ENCODE data around the gene SOX6.

The SOX6 gene

DNA sequence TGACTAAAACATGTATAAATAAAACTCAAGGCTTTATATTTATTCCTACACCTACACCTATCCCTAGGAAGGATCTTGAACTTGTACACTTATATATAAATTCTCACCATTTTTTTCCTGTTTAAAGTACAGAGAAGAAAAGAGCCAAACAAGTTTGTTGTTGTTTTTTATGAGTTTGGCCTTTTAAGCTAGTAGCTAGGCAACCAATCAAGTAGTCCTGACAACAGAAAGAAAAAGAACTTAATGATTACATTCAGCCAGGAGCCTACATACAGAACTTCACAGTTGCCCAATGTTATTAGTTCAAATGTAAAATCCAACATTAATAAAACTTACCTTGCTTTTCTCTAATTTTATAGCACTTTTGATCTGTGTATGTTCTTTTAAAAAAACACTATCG is 316.2 kb downstream of the SOX6 start:
- TF ChIP-seq, protein P1, sequence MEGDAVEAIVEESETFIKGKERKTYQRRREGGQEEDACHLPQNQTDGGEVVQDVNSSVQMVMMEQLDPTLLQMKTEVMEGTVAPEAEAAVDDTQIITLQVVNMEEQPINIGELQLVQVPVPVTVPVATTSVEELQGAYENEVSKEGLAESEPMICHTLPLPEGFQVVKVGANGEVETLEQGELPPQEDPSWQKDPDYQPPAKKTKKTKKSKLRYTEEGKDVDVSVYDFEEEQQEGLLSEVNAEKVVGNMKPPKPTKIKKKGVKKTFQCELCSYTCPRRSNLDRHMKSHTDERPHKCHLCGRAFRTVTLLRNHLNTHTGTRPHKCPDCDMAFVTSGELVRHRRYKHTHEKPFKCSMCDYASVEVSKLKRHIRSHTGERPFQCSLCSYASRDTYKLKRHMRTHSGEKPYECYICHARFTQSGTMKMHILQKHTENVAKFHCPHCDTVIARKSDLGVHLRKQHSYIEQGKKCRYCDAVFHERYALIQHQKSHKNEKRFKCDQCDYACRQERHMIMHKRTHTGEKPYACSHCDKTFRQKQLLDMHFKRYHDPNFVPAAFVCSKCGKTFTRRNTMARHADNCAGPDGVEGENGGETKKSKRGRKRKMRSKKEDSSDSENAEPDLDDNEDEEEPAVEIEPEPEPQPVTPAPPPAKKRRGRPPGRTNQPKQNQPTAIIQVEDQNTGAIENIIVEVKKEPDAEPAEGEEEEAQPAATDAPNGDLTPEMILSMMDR (conservative IDR thresholded peaks at IDR 0.05; ENCODE audit: low read length), result no peak
- TF ChIP-seq EZH2phosphoT487 (IDR thresholded peaks at IDR 0.05; ENCODE audit: borderline replicate concordance), result no peak
- Histone ChIP-seq H3K36me3 (ENCODE audit: insufficient read depth, low read length) (no peaks in the 10 kb centered on the region), H3K4me1 (ENCODE audit: insufficient read depth, low read length, poor library complexity, severe bottlenecking) (peaks cover 4% of the 10 kb centered on the region), H3K27me3 (ENCODE audit: insufficient read depth, low read length, poor library complexity, severe bottlenecking) (no peaks in the 10 kb centered on the region), H3K4me3 (ENCODE audit: low read length, poor library complexity, severe bottlenecking) (no peak overlapping the region), H3K4me2 (ENCODE audit: low read depth, low read length, poor library complexity, severe bottlenecking) (no peak overlapping the region), H3K9me2 (replicated peaks; ENCODE audit: low read depth, low read length) (no peaks in the 10 kb centered on the region), H2AFZ (ENCODE audit: low read length) (no peak overlapping the region), H4K20me1 (ENCODE audit: insufficient read depth, low read length, poor library complexity, severe bottlenecking) (no peaks in the 10 kb centered on the region), H3K79me2 (ENCODE audit: insufficient read depth, low read length) (no peaks in the 10 kb centered on the region), H3F3A (ENCODE audit: low read depth) (no peaks in the 10 kb centered on the region), H3K9ac (ENCODE audit: low read depth, low read length, poor library complexity, severe bottlenecking) (no peak overlapping the region), H3K9me3 (ENCODE audit: insufficient read depth, low read depth, low read length) (no peaks in the 10 kb centered on the region)

DNA sequence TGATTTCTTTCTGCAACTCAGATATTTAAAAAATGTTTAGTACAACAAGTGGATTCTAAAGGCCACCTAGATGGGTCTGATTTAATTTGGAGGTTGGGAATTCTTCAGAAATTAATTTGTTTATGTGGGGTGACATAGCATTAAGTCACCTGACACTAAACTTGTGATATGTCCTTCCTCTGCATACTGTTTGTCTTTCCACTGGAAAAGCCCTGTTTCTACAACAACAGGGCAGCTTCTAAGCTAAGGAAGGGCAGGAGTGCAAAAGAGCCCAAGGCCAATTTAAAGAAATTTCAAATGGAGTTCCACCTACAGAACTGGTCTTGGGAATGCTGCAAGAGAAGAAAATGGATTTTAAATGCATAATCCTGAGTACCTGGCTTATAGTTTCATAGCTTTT is 319.2 kb downstream of the SOX6 start:
- Histone ChIP-seq H3F3A (ENCODE audit: low read depth) (no peaks in the 10 kb centered on the region), H3K36me3 (ENCODE audit: insufficient read depth, low read length) (no peaks in the 10 kb centered on the region), H2AFZ (ENCODE audit: low read length) (no peak overlapping the region), H3K79me2 (ENCODE audit: insufficient read depth, low read length) (no peaks in the 10 kb centered on the region), H3K4me2 (ENCODE audit: low read depth, low read length, poor library complexity, severe bottlenecking) (no peak overlapping the region), H3K4me1 (ENCODE audit: insufficient read depth, low read length, poor library complexity, severe bottlenecking) (peaks cover 4% of the 10 kb centered on the region), H3K27me3 (ENCODE audit: insufficient read depth, low read length, poor library complexity, severe bottlenecking) (no peaks in the 10 kb centered on the region), H3K4me3 (ENCODE audit: low read length, poor library complexity, severe bottlenecking) (no peak overlapping the region), H3K9me3 (ENCODE audit: insufficient read depth, low read depth, low read length) (no peaks in the 10 kb centered on the region), H3K9ac (ENCODE audit: low read depth, low read length, poor library complexity, severe bottlenecking) (no peak overlapping the region), H4K20me1 (ENCODE audit: insufficient read depth, low read length, poor library complexity, severe bottlenecking) (no peaks in the 10 kb centered on the region), H3K9me2 (replicated peaks; ENCODE audit: low read depth, low read length) (no peaks in the 10 kb centered on the region)
- no peak for TF ChIP-seq EZH2phosphoT487 (IDR thresholded peaks at IDR 0.05; ENCODE audit: borderline replicate concordance)
- TF ChIP-seq, protein P1 (conservative IDR thresholded peaks at IDR 0.05; ENCODE audit: low read length), result no peak

DNA sequence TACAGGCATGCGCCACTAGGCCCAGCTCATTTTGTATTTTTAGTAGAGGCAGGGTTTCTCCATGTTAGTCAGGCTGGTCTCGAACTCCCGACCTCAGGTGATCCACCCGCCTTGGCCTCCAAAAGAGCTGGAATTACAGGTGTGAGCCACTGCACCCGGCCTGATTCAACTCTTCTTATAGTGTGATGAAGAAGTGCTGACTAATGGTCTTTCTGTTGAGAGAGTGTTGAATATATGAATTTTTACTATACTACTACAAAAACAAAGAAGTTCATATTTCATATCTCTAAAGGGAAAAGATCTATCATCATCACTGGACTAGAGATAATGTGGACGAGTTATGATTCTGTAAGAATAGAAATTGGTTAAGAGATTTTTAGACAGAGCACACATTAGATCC is 320.1 kb downstream of the SOX6 start:
- TF ChIP-seq, protein P1 (conservative IDR thresholded peaks at IDR 0.05; ENCODE audit: low read length), result no peak
- TF ChIP-seq EZH2phosphoT487 (IDR thresholded peaks at IDR 0.05; ENCODE audit: borderline replicate concordance), result no peak
- Histone ChIP-seq H3K27me3 (ENCODE audit: insufficient read depth, low read length, poor library complexity, severe bottlenecking) (no peaks in the 10 kb centered on the region), H4K20me1 (ENCODE audit: insufficient read depth, low read length, poor library complexity, severe bottlenecking) (no peaks in the 10 kb centered on the region), H3K9me3 (ENCODE audit: insufficient read depth, low read depth, low read length) (no peaks in the 10 kb centered on the region), H3K36me3 (ENCODE audit: insufficient read depth, low read length) (no peaks in the 10 kb centered on the region), H3K9me2 (replicated peaks; ENCODE audit: low read depth, low read length) (no peaks in the 10 kb centered on the region), H3K4me2 (ENCODE audit: low read depth, low read length, poor library complexity, severe bottlenecking) (no peak overlapping the region), H3K4me3 (ENCODE audit: low read length, poor library complexity, severe bottlenecking) (no peak overlapping the region), H2AFZ (ENCODE audit: low read length) (no peak overlapping the region), H3K9ac (ENCODE audit: low read depth, low read length, poor library complexity, severe bottlenecking) (no peak overlapping the region), H3K4me1 (ENCODE audit: insufficient read depth, low read length, poor library complexity, severe bottlenecking) (peaks cover 4% of the 10 kb centered on the region), H3F3A (ENCODE audit: low read depth) (no peaks in the 10 kb centered on the region), H3K79me2 (ENCODE audit: insufficient read depth, low read length) (no peaks in the 10 kb centered on the region)

All from Loucy (cell line).